IMR-90 (cell line): ENCODE results near the gene PLEKHG5. TPM values are rescaled to one million over a fixed set of nuclear protein-coding genes. Genes with fewer than 3 reads are reported as not detected.

ENCODE experiments used
- ATAC-seq: fragments of 200-7000 bp; cut with Tn5 transposase; 2 replicates; pipeline ENCODE4 v1.9.1; 2020; ENCODE audit warnings: low read depth, mild to moderate bottlenecking, moderate library complexity
- BruUV-seq: library from RNA; stranded (reverse); fragments of 400-500 nt; replicated peaks from 2 replicates; lab custom pipeline; 2021; lab: Mats Ljungman, UMichigan
- CTCF ChIA-PET: fragments of 300-600 bp; formaldehyde crosslinking; extraction: SDS; loops from one replicate; lab custom pipeline; 2021; ENCODE audit warnings: antibody characterized with exemption; lab: Yijun Ruan, JAX
- POLR2A ChIA-PET: fragments of 300-600 bp; sonication (Branson Sonifier 250); formaldehyde crosslinking; loops from one replicate; lab custom pipeline; 2022; ENCODE audit warnings: antibody characterized with exemption; ENCODE audit not compliant: unreplicated experiment; lab: Charles Lee
- DNase-seq: peaks from one replicate; pipeline ENCODE4 v3.0.0; 2013
- H2AFZ ChIP-seq: replicated peaks from 2 replicates; pipeline ENCODE3; 2013; ENCODE audit warnings: low read length, mild to moderate bottlenecking; ENCODE audit not compliant: poor library complexity
- H2AK5ac ChIP-seq: 2 replicates; pipeline ENCODE4 v1.6.1; 2013; ENCODE audit warnings: low read depth, low read length, inconsistent platforms
- H2AK9ac ChIP-seq: replicated peaks from 2 replicates; pipeline ENCODE3; 2013; ENCODE audit warnings: mild to moderate bottlenecking, low read depth, low read length, moderate library complexity; ENCODE audit not compliant: poor library complexity
- H2BK120ac ChIP-seq: 2 replicates; pipeline ENCODE4 v1.6.1; 2013; ENCODE audit warnings: low read depth, low read length, inconsistent platforms
- H2BK15ac ChIP-seq: 3 replicates; pipeline ENCODE4 v1.6.1; 2013; ENCODE audit warnings: low read depth, low read length, inconsistent platforms
- H2BK20ac ChIP-seq: 2 replicates; pipeline ENCODE4 v1.6.1; 2013; ENCODE audit warnings: low read depth, mild to moderate bottlenecking, inconsistent platforms, low read length, moderate library complexity
- H2BK5ac ChIP-seq: 2 replicates; pipeline ENCODE4 v1.6.1; 2013; ENCODE audit warnings: mild to moderate bottlenecking, low read depth, low read length, inconsistent platforms; ENCODE audit not compliant: poor library complexity, severe bottlenecking
- H3K14ac ChIP-seq: replicated peaks from 2 replicates; pipeline ENCODE4 v1.6.1; 2013; ENCODE audit warnings: low read depth, low read length, inconsistent platforms
- H3K18ac ChIP-seq: 2 replicates; pipeline ENCODE4 v1.6.1; 2013; ENCODE audit warnings: low read depth, low read length, control low read depth
- H3K23ac ChIP-seq: 2 replicates; pipeline ENCODE4 v1.6.1; 2013; ENCODE audit warnings: low read depth, low read length, inconsistent platforms
- H3K27ac ChIP-seq: 2 replicates; pipeline ENCODE4 v1.5.1; 2013; ENCODE audit warnings: mild to moderate bottlenecking, control low read depth, low read length; ENCODE audit not compliant: insufficient read depth
- H3K27me3 ChIP-seq: 2 replicates; pipeline ENCODE4 v1.6.1; 2013; ENCODE audit warnings: low read length; ENCODE audit not compliant: control insufficient read depth, insufficient read depth
- H3K36me3 ChIP-seq: 2 replicates; pipeline ENCODE4 v1.6.1; 2013; ENCODE audit warnings: low read length, mixed read lengths; ENCODE audit not compliant: control insufficient read depth, insufficient read depth
- H3K4ac ChIP-seq: 2 replicates; pipeline ENCODE4 v1.6.1; 2013; ENCODE audit warnings: low read depth, low read length, inconsistent platforms
- H3K4me1 ChIP-seq: 2 replicates; pipeline ENCODE4 v1.6.1; 2013; ENCODE audit warnings: low read length, mixed read lengths; ENCODE audit not compliant: control insufficient read depth, insufficient read depth
- H3K4me2 ChIP-seq: 2 replicates; pipeline ENCODE4 v1.6.1; 2013; ENCODE audit warnings: low read depth, mild to moderate bottlenecking, control low read depth, low read length, moderate library complexity
- H3K4me3 ChIP-seq: 2 replicates; pipeline ENCODE4 v1.5.1; 2013; ENCODE audit warnings: low read depth, mild to moderate bottlenecking, control low read depth, low read length, moderate library complexity; ENCODE audit not compliant: insufficient read depth
- H3K56ac ChIP-seq: 2 replicates; pipeline ENCODE4 v1.6.1; 2013; ENCODE audit warnings: low read length, inconsistent platforms; ENCODE audit not compliant: insufficient read depth; ENCODE audit errors: extremely low read depth
- H3K79me1 ChIP-seq, 2 experiments: 2 replicates each; pipeline ENCODE4 v1.6.1; 2013; ENCODE audit warnings: low read length in 2 of 2, inconsistent platforms in 1 of 2, low read depth in 1 of 2
- H3K9ac ChIP-seq: 2 replicates; pipeline ENCODE4 v1.6.1; 2013; ENCODE audit warnings: low read depth, low read length, control low read depth
- H3K9me1 ChIP-seq: 2 replicates; pipeline ENCODE4 v1.6.1; 2013; ENCODE audit warnings: low read length, inconsistent platforms; ENCODE audit not compliant: insufficient read depth
- H3K9me3 ChIP-seq: 2 replicates; pipeline ENCODE4 v1.6.1; 2013; ENCODE audit warnings: low read length; ENCODE audit not compliant: control insufficient read depth, insufficient read depth
- H4K20me1 ChIP-seq: 2 replicates; pipeline ENCODE4 v1.6.1; 2013; ENCODE audit warnings: low read length, inconsistent platforms; ENCODE audit not compliant: insufficient read depth
- H4K5ac ChIP-seq: 2 replicates; pipeline ENCODE4 v1.6.1; 2013; ENCODE audit warnings: mild to moderate bottlenecking, low read depth, low read length, control low read depth
- H4K8ac ChIP-seq, 2 experiments: 2 replicates each; pipeline ENCODE4 v1.6.1; 2013; ENCODE audit warnings: low read depth in 2 of 2, low read length in 2 of 2, control low read depth in 1 of 2, inconsistent platforms in 1 of 2
- H4K91ac ChIP-seq: 2 replicates; pipeline ENCODE4 v1.6.1; 2013; ENCODE audit warnings: low read depth, low read length, inconsistent platforms; ENCODE audit not compliant: insufficient read depth
- BHLHE40 ChIP-seq: fragments of 150-350 bp; IDR thresholded peaks from 2 replicates; pipeline ENCODE4 v1.6.1; 2016; ENCODE audit warnings: mild to moderate bottlenecking, low read depth, low read length
- CEBPB ChIP-seq: IDR thresholded peaks from 2 replicates; pipeline ENCODE4 v1.6.1; 2012; ENCODE audit warnings: low read depth, low read length, improper control_type of control experiment
- CHD1 ChIP-seq: IDR thresholded peaks from 2 replicates; pipeline ENCODE4 v1.6.1; 2012; ENCODE audit warnings: low read depth, low read length, improper control_type of control experiment
- FOS ChIP-seq: fragments of 150-350 bp; IDR thresholded peaks from 2 replicates; pipeline ENCODE4 v1.6.1; 2016; ENCODE audit warnings: low read depth, low read length
- MAFK ChIP-seq: IDR thresholded peaks from 2 replicates; pipeline ENCODE4 v1.6.1; 2012; ENCODE audit warnings: low read depth, low read length, improper control_type of control experiment
- MAZ ChIP-seq: IDR thresholded peaks from 2 replicates; pipeline ENCODE4 v1.6.1; 2012; ENCODE audit warnings: low read depth, mild to moderate bottlenecking, low read length, improper control_type of control experiment, moderate library complexity, borderline replicate concordance
- NFE2L2 ChIP-seq: fragments of 150-350 bp; IDR thresholded peaks from 2 replicates; pipeline ENCODE4 v1.6.1; 2016; ENCODE audit warnings: low read depth, mild to moderate bottlenecking, low read length
- POLR2A ChIP-seq: IDR thresholded peaks from 2 replicates; pipeline ENCODE4 v1.6.1; 2012; ENCODE audit warnings: mild to moderate bottlenecking, low read depth, low read length
- RAD21 ChIP-seq: IDR thresholded peaks from 2 replicates; pipeline ENCODE4 v1.6.1; 2012; ENCODE audit warnings: low read length, improper control_type of control experiment
- RCOR1 ChIP-seq: IDR thresholded peaks from 2 replicates; pipeline ENCODE4 v1.6.1; 2012; ENCODE audit warnings: mild to moderate bottlenecking, low read length, improper control_type of control experiment; ENCODE audit not compliant: insufficient replicate concordance
- RFX5 ChIP-seq: IDR thresholded peaks from 2 replicates; pipeline ENCODE4 v1.8.0; 2012; ENCODE audit warnings: low read depth, mild to moderate bottlenecking, low read length, moderate library complexity
- SMC3 ChIP-seq: fragments of 150-350 bp; IDR thresholded peaks from 2 replicates; pipeline ENCODE4 v1.6.1; 2016; ENCODE audit warnings: low read depth, mild to moderate bottlenecking, antibody characterized with exemption, low read length, moderate library complexity
- USF2 ChIP-seq: fragments of 150-350 bp; IDR thresholded peaks from 2 replicates; pipeline ENCODE4 v1.6.1; 2017; ENCODE audit warnings: mild to moderate bottlenecking, antibody characterized with exemption, low read length, low read depth
- WGBS, 2 experiments: methylation state at CpG; one replicate each; pipeline versions ENCODE4 v1.1.5 to v1.1.7; 2013; ENCODE audit warnings: missing lambda C conversion rate in 2 of 2; ENCODE audit not compliant: insufficient read length in 1 of 2; ENCODE audit errors: extremely low coverage in 2 of 2; 5-methylcytosine and 5-hydroxymethylcytosine counted together
- dilution Hi-C: fragments of 300-500 bp; cut with HindIII; formaldehyde crosslinking; loops from one replicate; pipeline ENCODE4 v1.14.3; 2018; ENCODE audit warnings: low sequenced_read_pairs; ENCODE audit not compliant: unreplicated experiment
- in situ Hi-C: fragments of 300-500 bp; cut with MboI; formaldehyde crosslinking; loops from 3 replicates; pipeline ENCODE4 v1.14.3; 2019; ENCODE audit warnings: low sequenced_read_pairs, inconsistent platforms, mixed read lengths
- intact Hi-C: fragments of 100-400 bp; cut with micrococcal nuclease; formaldehyde crosslinking; loops from 2 replicates; pipeline ENCODE4 v1.10.0; 2022
- polyA plus RNA-seq, 3 experiments: library from polyadenylated mRNA; depleted of rRNA; stranded (reverse); fragments of >200 nt; gene quantifications; 2 replicates each; pipeline ENCODE4 v1.2.3, GENCODE V29; 2012; ENCODE audit warnings: low replicate concordance in 1 of 3
- total RNA-seq: library from RNA; depleted of rRNA; stranded (reverse); fragments of >200 nt; gene quantifications from 2 replicates; pipeline ENCODE4 v1.2.3, GENCODE V29; 2012
- TF ChIP-seq, protein P1 (sequence below): fragments of 150-350 bp; IDR thresholded peaks from 2 replicates; pipeline ENCODE4 v1.6.1; 2016; ENCODE audit warnings: low read depth, mild to moderate bottlenecking, low read length, moderate library complexity, borderline replicate concordance
- TF ChIP-seq, protein P2 (sequence below): conservative IDR thresholded peaks from 2 replicates; pipeline ENCODE4 v1.5.1; 2012; ENCODE audit warnings: mild to moderate bottlenecking, low read depth, low read length, improper control_type of control experiment

PLEKHG5 gene
- total and polyA plus RNA-seq, 2 of the 4 experiments (the other 2 are of a cell fraction): 4.8 to 11.6 TPM

DNA sequence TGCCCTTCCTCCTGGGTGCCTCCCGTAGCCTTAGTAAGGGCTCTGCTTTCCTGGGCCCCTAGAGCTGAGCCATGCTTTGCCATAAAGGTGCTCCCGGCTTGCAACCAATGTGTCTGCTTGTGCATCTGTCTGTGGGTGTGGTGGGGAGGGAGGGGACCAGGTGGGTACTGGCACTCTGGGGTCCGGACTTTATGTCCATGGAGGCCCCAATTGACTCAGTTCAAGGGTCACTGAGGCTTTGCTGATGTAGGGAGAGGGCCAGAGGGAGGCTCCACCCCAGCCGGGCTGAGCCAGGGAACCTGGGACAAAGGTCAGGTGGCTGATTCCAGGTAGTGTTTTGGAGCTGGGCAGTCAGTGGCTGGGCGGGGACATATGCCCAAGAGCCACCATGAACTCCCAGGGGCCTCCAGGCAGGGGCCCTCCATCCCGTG, 40.5 kb downstream of the PLEKHG5 start:
- no peak overlapping the region for H4K8ac ChIP-seq
- no peaks in the 10 kb centered on the region for H3K9me3 ChIP-seq
- no peak overlapping the region for H3K14ac ChIP-seq
- no peak overlapping the region for H3K4me2 ChIP-seq
- no peak overlapping the region for H4K5ac ChIP-seq
- peaks cover 84% of the 10 kb centered on the region for H3K27me3 ChIP-seq
- WGBS, 2 experiments: 60% methylated on average over 4 of the region's 6 CpGs; no CpG with 5 or more reads in 1 of the 2 experiments
- TF ChIP-seq FOS (no peak), POLR2A (no peak), BHLHE40 (no peak), USF2 (no peak), RCOR1 (no peak), RFX5 (no peak), CHD1 (no peak), MAZ (no peak), CEBPB (no peak), NFE2L2 (no peak), MAFK (no peak), SMC3 (no peak), RAD21 (no peak)
- TF ChIP-seq, protein P1, sequence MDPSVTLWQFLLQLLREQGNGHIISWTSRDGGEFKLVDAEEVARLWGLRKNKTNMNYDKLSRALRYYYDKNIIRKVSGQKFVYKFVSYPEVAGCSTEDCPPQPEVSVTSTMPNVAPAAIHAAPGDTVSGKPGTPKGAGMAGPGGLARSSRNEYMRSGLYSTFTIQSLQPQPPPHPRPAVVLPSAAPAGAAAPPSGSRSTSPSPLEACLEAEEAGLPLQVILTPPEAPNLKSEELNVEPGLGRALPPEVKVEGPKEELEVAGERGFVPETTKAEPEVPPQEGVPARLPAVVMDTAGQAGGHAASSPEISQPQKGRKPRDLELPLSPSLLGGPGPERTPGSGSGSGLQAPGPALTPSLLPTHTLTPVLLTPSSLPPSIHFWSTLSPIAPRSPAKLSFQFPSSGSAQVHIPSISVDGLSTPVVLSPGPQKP: no peak
- TF ChIP-seq, protein P2, sequence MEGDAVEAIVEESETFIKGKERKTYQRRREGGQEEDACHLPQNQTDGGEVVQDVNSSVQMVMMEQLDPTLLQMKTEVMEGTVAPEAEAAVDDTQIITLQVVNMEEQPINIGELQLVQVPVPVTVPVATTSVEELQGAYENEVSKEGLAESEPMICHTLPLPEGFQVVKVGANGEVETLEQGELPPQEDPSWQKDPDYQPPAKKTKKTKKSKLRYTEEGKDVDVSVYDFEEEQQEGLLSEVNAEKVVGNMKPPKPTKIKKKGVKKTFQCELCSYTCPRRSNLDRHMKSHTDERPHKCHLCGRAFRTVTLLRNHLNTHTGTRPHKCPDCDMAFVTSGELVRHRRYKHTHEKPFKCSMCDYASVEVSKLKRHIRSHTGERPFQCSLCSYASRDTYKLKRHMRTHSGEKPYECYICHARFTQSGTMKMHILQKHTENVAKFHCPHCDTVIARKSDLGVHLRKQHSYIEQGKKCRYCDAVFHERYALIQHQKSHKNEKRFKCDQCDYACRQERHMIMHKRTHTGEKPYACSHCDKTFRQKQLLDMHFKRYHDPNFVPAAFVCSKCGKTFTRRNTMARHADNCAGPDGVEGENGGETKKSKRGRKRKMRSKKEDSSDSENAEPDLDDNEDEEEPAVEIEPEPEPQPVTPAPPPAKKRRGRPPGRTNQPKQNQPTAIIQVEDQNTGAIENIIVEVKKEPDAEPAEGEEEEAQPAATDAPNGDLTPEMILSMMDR: no peak
- no peak overlapping the region for H2BK15ac ChIP-seq
- H3K4me1 ChIP-seq: no peaks in the 10 kb centered on the region; the same call in 1 of the 2 replicates
- intact Hi-C loops: no loop called here
- in situ Hi-C loops: no loop called here
- no peaks in the 10 kb centered on the region for H3K79me1 ChIP-seq
- H3K27ac ChIP-seq: no peak overlapping the region
- no peaks in the 10 kb centered on the region for H4K20me1 ChIP-seq
- ATAC-seq: no peak
- no peak overlapping the region for H3K18ac ChIP-seq
- no peak overlapping the region for H2AK9ac ChIP-seq
- POLR2A ChIA-PET: no interaction called here
- H3K23ac ChIP-seq: no peak overlapping the region
- no peak overlapping the region for H3K9ac ChIP-seq
- no peak overlapping the region for H2BK5ac ChIP-seq
- BruUV-seq: no TSS peak
- H4K91ac ChIP-seq: no peak overlapping the region
- H2AK5ac ChIP-seq: no peak overlapping the region
- H2BK20ac ChIP-seq: no peak overlapping the region
- no peak overlapping the region for H3K4me3 ChIP-seq
- no peak overlapping the region for H3K56ac ChIP-seq
- no peak for DNase-seq
- no peaks in the 10 kb centered on the region for H3K9me1 ChIP-seq
- dilution Hi-C loops: no loop called here
- no peak overlapping the region for H2BK120ac ChIP-seq
- no peak overlapping the region for H3K4ac ChIP-seq
- CTCF ChIA-PET: no interaction called here
- H2AFZ ChIP-seq: no peak overlapping the region
- H3K36me3 ChIP-seq: no peaks in the 10 kb centered on the region
